ENCODE results near the gene SMPD1. TPM values are rescaled to one million over a fixed set of nuclear protein-coding genes. Genes with fewer than 3 reads are reported as not detected.

Gene SMPD1
- total RNA-seq (2014; rRNA removed; shearing (Covaris generic)): 3.1 and 4.4 TPM in 2 replicates

DNA sequence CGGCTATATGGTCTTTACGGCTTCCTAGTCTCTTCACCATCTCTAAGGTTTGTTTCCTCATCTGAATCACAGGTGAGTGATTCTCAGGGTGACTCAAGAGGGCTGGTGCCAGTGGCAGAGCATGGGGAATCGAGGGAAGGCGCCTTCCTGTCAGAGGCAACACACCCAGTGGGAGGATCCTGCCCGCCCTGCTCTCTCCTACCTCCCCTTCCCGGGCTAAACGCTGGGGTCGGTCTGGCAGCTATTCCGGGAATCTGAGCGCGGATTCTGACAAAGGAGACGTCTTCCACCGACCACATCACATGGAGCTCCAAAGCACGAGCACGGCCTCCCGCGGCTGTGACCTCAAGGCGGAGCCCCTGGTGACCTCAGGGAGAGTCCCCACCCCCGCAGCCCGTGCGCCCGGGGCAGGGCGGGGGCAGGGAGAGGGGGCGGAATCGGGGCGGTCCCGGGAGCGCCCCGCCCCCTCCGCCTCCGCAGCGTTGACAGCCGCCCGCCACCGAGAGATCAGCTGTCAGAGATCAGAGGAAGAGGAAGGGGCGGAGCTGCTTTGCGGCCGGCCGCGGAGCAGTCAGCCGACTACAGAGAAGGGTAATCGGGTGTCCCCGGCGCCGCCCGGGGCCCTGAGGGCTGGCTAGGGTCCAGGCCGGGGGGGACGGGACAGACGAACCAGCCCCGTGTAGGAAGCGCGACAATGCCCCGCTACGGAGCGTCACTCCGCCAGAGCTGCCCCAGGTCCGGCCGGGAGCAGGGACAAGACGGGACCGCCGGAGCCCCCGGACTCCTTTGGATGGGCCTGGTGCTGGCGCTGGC is at the start of gene SMPD1:
Gene SMPD1, plus strand, starts transcription at position 570 of the 813 bp plus-strand sequence. Its CDS starts 125 bp downstream, at position 695.
- DNase-seq (ENCODE audit: low spot score): peak; percentile 88

DNA sequence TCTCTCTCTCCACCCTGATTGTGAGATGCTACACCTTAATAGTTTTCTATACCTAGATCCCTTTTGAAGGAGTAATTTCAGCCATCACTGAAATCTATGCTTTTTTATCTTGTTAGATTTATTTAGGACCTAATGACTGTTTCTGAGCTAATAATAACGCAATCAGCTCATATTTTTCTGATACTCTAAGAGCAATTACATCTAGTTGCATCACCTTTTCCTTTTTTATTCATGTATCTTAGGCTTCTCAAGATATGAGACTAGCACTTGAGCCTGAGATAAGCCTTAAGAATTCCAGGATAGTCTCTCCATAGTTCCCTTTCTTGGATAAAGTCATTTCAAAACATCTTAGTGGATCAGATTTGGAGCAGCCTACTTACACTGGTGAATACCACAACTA is 44.9 kb upstream of the SMPD1 start:
- DNase-seq (ENCODE audit: low spot score): no peak

GRCh38 chr11:6350043-6350442 is 40.2 kb upstream of the SMPD1 start:
- DNase-seq (ENCODE audit: low spot score): no peak

DNA sequence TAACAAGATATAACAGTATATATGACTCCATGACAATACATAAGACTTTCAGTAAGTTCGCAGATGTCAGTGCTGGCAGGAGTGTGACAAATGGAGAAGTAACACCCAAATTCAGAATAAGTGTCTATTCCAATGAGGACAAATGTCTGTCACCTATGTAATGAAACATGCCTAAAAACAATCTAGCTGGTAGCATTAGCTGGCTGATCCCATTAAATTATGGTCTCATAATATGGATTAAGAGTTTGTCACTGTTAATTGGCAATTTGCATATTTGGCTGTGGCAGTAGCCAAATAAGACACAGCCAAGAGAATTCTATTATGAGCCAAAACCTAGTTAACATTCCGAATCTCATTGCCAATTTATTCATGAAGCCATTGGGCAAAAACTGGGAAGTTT is 39.8 kb upstream of the SMPD1 start:
- DNase-seq (ENCODE audit: low spot score): no peak

- no peak for DNase-seq (ENCODE audit: low spot score)
These were observed 38.4 kb upstream of the SMPD1 start for GRCh38 chr11:6351782-6352382.

- peak; percentile 92 for DNase-seq (ENCODE audit: low spot score)
These were observed 36.8 kb upstream of the SMPD1 start for GRCh38 chr11:6353367-6353987.

DNA sequence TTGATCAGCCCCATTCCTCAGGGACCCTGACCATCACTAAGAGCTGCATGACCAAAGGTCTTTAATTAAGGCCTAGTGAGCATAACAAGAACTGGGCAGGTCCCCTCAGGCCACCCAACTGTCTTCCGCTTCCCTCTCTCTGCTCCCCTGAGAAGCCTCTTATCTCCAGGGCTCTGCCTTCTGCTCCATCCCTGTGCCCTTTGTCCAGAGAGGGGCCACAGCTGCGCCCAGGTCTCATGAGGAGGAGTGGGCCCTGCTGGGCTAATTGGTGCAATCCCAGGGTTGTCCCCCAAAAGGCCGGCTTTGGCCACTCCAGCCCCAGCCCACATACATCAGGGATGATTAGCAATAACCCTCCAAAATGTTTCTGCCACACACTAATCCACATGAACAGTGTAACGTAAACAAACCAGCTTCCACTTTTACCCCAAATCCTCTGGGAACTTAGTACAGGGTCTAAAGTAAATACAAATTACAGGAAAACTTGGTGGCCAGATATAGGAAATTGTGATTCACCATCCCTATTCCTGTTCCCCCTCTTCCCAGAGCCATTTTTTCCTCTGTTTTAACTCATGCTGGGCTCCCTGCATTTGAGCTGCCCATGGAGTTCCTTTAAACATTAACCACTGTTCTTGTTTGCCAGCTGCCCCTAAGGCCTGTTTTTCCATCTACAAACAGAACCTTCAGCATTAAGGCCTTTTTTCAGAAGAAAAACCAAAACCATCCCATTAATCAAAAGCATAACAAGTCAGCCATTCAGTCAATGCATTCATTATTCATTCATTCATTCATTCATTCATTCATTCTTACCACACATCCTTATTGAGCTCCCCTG is 35.4 kb upstream of the SMPD1 start:
- DNase-seq (ENCODE audit: low spot score): no peak

GRCh38 chr11:6356503-6357055 is 33.7 kb upstream of the SMPD1 start:
- DNase-seq (ENCODE audit: low spot score): no peak

- DNase-seq (ENCODE audit: low spot score): no peak
These were observed 33.1 kb upstream of the SMPD1 start for GRCh38 chr11:6357222-6357621.

DNA sequence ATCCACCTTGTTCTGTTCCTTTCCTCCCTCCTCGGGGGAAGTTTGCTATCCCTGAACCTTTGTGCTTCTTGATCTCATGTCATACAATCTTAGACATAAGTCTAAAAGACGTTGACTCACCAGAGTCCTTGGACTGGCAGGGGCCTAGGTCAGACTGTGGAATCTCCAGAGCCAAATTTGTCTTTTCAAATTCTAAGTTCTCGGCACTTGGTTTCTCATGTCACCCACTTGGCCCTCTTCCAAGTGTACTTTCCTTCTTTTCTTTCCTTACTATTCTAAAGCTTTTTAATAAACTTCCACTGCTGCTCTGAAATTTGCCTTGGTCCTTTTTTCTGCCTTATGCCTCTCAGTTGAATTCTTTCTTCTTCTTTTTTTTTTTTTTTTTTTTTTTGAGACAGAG is 30.1 kb upstream of the SMPD1 start:
- no peak for DNase-seq (ENCODE audit: low spot score)

DNA sequence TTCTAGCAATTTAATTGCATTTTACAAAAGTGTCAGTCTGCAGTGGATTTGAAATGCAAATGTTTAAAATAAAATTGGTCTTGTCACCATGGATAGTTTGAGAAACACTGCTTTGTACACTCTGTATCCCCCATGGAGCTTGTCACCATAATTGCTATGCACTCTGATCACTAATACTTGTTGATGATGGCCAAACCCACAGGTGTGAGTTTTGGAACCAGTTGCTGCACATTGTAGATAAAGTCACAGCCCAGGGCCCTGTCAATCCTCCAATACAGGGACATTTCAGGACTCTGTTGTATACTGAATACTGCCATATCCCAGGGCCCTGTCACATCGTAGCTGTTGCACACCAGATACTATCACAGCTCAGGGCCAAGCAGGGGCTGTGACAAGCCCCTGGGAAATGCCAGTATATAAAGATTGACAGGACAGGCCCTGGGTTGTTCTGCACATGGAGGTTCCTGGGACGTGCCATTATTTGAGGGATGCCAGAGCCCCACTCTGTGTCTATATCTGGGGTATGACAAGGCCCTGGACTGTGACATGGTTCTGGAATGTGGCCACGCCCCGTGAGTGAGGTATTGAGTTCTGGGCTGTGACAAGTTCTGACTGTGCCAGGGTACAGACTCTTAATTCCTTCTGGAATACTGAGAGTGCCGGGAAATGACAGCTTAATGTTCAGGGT is 27.9 kb upstream of the SMPD1 start:
- no peak for DNase-seq (ENCODE audit: low spot score)

- DNase-seq (ENCODE audit: low spot score): peak; percentile 88
These were observed 27.2 kb upstream of the SMPD1 start for GRCh38 chr11:6362873-6363678.

- peak; percentile 68 for DNase-seq (ENCODE audit: low spot score)
These were observed 24.6 kb upstream of the SMPD1 start for GRCh38 chr11:6365659-6366058.

DNA sequence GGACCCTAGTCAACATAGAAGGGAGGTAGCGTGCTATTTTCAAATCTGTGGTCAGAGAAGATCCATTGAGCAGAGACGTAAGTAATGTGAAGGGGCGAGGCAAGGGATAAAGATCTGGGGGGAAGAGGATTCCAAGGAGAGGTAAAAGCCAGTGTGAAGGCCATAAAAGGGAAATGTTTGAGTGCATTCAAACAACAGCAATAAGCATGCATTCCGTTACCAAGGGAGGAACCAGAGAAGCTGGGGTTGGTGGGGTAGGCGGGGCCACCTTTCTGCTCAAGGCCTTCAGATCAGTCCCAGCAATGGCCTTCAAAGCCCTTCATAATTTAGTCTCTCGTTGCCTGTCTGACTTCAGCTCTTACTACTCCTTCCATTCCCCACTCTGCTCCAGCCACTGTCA is 18.4 kb upstream of the SMPD1 start:
- no peak for DNase-seq (ENCODE audit: low spot score)

- no peak for DNase-seq (ENCODE audit: low spot score)
These were observed 12.2 kb upstream of the SMPD1 start for GRCh38 chr11:6377902-6378639.

DNA sequence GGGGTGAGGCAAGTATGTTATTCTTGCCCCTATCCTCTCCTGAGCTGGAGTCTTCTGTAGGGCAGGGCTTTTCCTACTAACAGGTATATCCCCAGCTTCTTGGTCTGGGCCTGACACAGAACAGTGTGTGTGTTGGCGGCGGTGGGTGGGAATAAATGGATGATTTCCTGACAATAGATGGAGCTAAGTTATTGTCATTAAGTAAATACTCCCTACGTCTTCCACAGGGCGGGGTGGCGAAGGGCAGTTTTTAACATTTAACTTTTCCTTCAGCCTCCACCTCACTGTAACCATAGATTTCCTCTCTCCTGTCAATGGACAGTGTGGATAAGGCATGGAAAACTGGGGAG is 11.7 kb upstream of the SMPD1 start:
- no peak for DNase-seq (ENCODE audit: low spot score)

- no peak for DNase-seq (ENCODE audit: low spot score)
These were observed 5.1 kb upstream of the SMPD1 start for GRCh38 chr11:6385046-6385777.

DNA sequence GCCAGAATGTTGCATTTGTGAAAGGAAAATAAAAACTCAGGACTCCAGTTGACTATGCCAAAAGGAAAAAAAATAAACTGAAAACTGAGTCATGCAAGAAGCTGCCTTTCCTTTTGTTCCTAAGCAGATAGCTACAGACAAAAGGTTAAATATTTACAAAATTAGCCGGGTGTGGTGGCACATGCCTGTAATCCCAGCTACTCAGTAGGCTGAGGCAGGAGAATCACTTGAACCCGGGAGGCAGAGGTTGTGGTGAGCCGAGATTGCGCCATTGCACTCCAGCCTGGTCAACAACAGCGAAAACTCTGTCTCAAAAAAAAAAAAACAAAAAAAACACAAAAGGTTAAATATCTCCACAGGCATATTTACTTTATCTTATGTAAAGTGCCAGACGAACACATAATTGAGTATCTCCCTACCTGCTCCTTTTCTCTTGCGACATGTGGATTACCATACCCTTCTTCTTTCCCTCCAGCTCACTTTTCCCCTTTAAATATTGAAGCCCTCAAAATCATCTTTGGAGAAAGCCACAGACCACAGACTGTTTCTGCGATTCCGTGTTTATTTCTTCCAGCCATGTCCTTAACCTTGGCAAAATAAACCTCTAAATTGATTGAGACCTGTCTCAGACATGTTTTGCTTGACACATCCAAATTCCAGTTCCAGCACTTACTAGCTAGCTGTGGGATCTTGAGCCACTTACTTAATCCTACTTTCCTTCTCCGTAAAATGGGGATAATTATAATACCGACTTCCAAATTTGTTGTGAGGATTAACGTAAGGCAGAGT is 2.3 kb upstream of the SMPD1 start:
- no peak for DNase-seq (ENCODE audit: low spot score)

All from HT-29 (cell line).